GM12872 (cell line): Measurements from ENCODE around the gene ACTR2.

Experiments
- TF ChIP-seq, protein P1 (sequence below): IDR thresholded peaks from 3 replicates; pipeline ENCODE4 v1.5.1; 2011; ENCODE audit warnings: low read depth, mild to moderate bottlenecking, low read length, moderate library complexity; ENCODE audit not compliant: insufficient read depth

Gene ACTR2

DNA sequence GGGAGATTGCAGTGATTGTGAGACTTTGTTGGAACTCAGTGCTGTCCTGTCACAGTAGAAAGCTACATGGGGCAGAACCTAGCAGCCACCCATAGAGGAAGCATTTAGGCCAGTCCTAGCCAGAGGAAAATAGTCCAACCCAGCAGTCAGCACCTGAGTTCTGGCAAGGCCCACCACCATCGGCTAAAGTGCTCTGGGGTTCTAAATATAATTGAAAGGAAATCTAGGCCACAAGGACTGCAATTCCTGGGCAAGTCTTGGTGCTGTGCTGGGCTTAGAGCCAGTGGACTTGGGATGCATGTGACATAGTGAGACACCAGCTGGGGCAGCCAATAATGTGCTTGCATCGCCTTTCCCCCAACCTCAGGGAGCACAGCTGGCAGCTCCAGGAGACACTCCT, 28.9 kb upstream of the ACTR2 start:
- TF ChIP-seq, protein P1, sequence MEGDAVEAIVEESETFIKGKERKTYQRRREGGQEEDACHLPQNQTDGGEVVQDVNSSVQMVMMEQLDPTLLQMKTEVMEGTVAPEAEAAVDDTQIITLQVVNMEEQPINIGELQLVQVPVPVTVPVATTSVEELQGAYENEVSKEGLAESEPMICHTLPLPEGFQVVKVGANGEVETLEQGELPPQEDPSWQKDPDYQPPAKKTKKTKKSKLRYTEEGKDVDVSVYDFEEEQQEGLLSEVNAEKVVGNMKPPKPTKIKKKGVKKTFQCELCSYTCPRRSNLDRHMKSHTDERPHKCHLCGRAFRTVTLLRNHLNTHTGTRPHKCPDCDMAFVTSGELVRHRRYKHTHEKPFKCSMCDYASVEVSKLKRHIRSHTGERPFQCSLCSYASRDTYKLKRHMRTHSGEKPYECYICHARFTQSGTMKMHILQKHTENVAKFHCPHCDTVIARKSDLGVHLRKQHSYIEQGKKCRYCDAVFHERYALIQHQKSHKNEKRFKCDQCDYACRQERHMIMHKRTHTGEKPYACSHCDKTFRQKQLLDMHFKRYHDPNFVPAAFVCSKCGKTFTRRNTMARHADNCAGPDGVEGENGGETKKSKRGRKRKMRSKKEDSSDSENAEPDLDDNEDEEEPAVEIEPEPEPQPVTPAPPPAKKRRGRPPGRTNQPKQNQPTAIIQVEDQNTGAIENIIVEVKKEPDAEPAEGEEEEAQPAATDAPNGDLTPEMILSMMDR, result no peak

DNA sequence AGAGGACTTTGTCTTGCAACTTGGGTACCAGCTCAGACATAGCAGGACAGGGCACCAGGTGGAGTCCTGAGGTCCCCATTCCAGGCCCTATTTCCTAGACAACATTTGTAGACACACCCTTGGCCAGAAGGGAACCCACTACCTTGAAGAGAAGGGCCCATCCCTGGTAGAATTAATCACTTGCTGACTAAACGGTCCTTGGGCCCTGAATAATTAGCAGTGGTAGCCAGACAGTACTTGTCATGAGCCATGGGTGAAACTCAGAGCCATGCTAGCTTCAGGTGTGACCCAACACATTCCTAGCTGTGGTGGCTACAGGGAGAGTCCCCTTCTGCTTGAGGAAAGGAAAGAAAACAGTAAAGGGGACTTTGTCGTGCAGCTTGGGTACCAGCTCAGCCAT, 28.5 kb upstream of the ACTR2 start:
- TF ChIP-seq, protein P1, result no peak

DNA sequence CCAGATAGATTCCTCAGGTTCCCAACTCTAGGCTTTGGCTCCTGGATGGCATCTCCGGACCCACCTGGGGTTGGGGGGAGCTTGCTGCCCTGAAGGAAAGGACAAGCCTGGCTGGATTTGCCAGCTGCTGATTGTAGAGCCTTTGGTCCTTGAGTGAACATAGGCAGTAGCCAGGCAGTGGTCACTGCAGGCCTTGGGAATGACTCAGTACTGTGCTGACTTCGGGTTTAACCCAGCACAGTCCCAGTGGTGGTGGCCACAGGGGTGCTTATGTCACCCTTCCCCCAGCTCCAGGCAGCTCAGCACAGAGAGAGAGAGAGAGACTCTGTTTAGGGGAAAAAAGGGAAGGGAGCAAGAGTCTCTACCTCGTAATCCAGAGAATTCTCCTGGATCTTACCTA, 27.7 kb upstream of the ACTR2 start:
- TF ChIP-seq, protein P1, result no peak

DNA sequence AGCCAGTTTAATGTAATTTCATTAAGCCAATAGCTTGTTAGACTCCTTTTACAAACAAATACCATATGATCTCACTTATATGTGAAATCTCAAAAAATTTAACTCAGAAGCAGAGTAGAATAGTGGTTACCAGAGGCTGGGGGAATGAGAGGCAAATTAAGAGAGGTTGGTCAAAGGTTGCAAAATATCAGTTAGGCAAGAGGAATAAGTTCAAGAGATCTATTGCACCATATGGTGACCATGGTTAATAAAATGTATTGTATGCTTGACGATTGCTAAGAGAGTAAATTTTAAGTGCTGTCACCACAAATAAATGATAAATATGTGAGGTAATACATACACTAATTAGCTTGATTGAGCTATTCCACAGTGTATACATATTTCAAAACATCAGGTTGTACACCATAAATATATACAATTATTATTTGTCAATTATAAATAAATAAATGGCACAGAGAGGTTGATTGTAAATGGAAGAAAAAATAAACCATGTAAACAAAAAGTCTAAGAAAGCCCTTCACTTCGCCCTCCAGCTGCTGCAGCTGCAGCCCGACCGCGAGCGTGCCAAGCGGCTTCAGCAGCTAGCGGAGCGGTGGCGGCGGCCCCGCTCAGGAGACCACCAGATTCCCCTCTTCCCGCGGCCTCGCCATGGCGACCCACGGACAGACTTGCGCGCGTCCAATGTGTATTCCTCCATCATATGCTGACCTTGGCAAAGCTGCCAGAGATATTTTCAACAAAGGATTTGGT, 23.0 kb upstream of the ACTR2 start:
- TF ChIP-seq, protein P1, result no peak

DNA sequence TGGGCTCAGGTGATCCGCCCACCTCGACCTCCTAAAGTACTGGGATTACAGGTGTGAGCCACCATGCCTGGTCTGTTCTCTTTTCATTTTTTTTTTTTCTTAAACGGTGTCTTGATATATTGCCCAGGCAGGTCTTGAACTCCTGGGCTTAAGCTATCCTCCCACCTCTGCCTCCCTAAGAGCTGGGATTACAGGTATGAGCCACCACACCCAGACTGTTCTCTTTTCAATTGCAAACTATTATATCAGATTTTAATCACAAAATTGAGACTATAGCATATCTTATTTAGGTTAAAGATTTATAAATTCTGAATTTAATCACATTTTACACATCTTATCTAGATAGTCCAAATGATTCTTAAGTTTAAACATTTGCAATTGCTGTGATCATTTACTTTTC, 15.5 kb upstream of the ACTR2 start:
- TF ChIP-seq, protein P1, result no peak

- TF ChIP-seq, protein P1, result no peak
These were observed 15.0 kb upstream of the ACTR2 start for GRCh38 chr2:65212619-65213018.

GRCh38 chr2:65213035-65213434, 14.6 kb upstream of the ACTR2 start:
- TF ChIP-seq, protein P1, result no peak
